ENCODE measurements around the gene RRN3. TPM values are rescaled to one million over a fixed set of nuclear protein-coding genes. Genes with fewer than 3 reads are reported as not detected.
"Not testable (repeated sequence)": the region's sequence is repeated elsewhere in the genome, so short reads cannot be mapped to it uniquely, and the experiment has no call there.

RRN3 gene
- total RNA-seq, 1 donor from 2014 or later = 34.1 TPM

- intact Hi-C loops (cut with micrococcal nuclease) = no loop called here
These were observed 40.2 kb downstream of the RRN3 start for GRCh38 chr16:15053904-15054303.

- intact Hi-C loops (cut with micrococcal nuclease) = no loop called here
These were observed 41.2 kb downstream of the RRN3 start for GRCh38 chr16:15052747-15053476.

DNA sequence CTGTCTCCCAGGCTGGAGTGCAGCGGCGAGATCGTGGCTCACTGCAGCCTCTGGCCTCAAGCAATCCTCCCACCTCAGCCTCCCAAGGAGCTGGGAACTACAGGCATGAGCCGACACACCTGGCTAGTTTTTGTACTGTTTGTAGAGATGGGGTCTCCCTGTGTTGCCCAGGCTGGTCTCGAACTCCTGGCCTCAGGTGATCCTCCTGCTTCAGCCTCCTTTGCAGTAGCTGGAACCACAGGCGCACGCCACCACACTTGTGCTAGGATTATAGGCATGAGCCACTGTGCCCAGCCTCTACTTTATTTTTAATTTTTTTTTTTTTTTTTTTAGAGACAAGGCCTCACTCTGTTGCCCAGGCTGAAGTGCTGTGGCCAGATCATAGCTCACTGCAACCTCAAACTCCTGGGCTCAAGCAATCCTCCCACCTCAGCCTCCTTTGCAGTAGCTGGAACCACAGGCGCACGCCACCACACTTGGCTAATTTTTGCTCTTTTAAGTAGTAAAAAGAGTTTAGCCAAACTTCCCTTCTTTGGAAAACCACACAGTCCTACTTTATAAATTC, 42.6 kb downstream of the RRN3 start:
- intact Hi-C loops (cut with micrococcal nuclease) = no loop called here

DNA sequence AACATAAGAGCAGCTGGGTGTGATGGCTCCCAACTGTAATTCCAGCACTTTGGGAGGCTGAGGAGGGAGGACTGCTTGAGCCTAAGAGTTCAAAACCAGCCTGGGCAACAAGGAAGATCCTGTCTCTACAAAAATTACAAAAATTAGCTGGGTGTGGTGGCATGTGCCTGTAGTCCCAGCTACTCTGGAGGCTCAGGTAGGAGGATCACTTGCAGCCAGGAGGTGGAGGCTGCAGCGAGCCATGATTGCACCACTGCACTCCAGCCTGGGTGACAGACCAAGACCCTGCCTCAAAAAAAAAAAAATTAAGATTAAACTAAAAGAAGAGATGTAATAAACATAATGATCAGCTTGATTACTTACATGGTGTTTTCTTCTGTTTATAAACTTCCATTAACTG, 43.6 kb downstream of the RRN3 start:
- intact Hi-C loops (cut with micrococcal nuclease) = not testable (repeated sequence)

- intact Hi-C loops (cut with micrococcal nuclease) = no loop called here
These were observed 44.4 kb downstream of the RRN3 start for GRCh38 chr16:15049581-15050180.

- intact Hi-C loops (cut with micrococcal nuclease) = no loop called here
These were observed 47.2 kb downstream of the RRN3 start for GRCh38 chr16:15046692-15047376.

DNA sequence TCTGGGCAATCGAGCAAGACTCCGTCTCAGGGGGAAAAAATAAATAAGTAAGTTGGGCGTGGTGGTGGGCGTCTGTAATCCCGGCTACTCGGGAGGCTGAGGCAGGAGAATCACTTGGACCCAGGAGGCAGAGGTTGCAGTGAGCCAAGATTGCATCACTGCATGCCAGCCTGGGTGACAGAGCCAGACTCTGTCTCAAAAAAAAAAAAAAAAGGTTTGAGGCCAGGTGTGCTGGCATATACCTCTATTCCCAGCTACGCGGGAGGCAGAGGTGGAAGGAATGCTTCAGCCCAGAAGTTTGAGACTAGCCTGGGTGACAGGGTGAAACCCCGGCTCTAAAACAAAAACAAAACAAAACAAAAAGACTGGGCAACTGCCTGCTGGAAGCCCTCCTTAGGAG, 48.8 kb downstream of the RRN3 start:
- intact Hi-C loops (cut with micrococcal nuclease) = not testable (repeated sequence)

GRCh38 chr16:15044286-15044685, 49.8 kb downstream of the RRN3 start:
- intact Hi-C loops (cut with micrococcal nuclease) = no loop called here

DNA sequence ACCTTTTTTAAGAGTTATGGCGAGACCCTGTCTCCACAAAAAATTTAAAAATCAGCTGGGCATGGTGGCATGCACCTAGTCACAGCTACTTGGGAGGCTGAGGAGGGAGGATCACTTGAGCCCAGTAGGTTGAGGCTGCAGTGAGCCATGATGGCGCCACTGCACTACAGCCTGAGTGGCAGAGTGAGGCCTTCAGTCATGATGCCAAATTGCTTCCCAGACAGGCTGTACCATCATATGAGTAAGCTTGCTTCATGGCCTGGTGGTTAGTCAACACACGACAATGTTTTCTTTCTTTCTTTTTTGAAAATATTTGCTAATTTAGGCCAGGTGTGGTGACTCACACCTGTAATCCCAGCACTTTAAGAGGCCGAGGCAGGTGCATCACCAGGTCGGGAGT, 50.7 kb downstream of the RRN3 start:
- intact Hi-C loops (cut with micrococcal nuclease) = no loop called here

DNA sequence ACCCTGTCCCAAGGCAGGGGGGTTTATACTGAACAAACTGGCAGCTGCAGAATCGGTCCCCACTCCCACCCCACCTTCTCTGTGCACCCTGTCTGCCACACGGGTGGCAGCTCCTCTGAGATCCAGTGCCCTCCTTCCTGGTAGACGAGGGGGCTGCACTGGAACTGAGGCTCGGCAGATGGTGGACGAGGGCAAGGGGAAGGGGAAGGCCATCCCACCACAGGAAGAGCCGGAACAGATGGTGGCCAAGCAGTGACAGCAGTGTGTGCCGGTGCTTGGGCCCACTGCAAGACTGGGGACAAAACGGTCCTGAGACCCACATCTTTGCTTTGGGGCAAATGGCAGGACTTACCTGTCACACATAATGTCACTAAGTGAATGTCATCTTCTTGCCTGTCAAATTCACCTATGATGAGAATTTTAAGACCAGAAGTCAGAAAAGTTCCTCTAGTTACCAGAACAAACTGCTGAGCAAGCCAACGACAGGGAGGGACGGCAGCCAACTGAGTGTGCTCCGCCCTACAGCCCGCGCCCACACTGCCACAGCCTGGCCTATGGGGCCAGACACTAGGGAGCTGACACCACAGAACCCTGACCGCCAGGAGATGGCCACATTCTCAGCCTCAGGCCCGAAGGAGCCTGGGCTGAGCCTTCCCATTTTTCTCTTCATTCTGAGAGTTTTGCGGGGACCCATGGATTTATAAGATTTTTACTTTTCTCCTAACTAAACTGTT, 52.6 kb downstream of the RRN3 start:
- intact Hi-C loops (cut with micrococcal nuclease) = no loop called here

DNA sequence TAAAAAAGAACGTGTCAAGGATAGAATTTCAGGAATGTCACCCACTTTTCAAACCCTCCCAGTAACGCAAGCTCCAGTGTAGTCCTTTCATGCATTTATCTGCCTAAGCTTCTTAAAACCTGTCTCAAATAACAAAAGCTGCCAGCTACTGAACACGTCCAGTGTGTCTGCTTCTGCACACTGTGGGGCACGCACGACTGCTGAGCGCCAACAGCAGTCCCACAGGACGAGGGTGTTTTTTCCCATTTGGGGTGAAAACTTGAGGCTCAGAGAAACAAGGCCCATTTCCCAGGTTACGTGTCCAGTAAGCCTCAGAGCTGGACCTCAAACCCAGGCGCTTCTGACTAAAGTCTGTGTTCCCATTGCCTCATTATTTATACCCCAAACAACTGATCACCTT, 55.4 kb downstream of the RRN3 start:
- intact Hi-C loops (cut with micrococcal nuclease) = no loop called here

- intact Hi-C loops (cut with micrococcal nuclease) = no loop called here
These were observed 56.3 kb downstream of the RRN3 start for GRCh38 chr16:15037745-15038144.

GRCh38 chr16:15037003-15037402, 57.1 kb downstream of the RRN3 start:
- intact Hi-C loops (cut with micrococcal nuclease) = no loop called here

DNA sequence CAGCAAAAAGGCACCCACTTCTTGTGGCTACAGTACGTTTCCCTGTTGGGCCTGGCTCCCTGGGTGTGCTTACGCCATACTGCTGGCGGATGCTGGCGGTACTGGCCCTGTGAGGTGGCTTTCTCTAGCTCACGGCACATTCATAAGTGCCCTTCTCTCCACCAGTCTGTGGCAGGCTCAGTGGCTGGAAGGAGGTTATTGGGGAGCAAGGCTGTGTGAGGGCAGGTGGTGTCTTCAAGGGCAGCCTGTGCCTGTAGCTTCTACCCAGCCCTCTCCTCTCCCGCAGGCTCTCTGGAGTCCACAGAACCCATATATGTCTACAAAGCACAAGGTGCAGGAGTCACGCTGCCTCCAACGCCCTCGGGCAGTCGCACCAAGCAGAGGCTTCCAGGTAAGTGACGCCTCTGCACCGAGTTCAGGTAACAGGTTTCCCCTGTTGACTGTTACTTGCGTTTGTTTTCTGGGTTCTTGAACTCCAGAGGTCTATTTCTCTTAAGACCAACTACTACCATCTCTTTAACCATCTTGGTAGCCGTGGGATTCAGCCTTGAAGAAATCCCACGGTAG, 58.8 kb downstream of the RRN3 start:
- intact Hi-C loops (cut with micrococcal nuclease) = no loop called here

- intact Hi-C loops (cut with micrococcal nuclease) = no loop called here
These were observed 59.6 kb downstream of the RRN3 start for GRCh38 chr16:15034266-15035162.

DNA sequence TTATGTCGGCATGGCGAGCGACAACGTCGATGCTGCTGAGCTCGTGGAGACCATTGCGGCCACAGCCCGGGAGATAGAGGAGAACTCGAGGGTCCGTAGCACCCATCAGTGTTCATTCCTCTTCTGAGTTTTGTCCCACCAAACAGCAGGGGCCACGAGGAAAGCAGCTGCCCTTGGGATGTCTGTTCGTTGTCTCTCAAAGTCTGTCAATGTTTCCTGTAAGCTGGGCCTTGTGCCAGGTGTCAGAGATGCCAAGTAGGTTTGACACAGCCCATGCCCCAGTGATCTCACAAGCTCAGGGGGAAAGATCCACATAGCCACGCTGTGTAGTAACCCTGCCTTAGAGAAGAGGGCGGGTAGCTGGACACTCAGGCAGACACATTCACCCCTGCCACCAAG, 60.8 kb downstream of the RRN3 start:
- intact Hi-C loops (cut with micrococcal nuclease) = no loop called here

DNA sequence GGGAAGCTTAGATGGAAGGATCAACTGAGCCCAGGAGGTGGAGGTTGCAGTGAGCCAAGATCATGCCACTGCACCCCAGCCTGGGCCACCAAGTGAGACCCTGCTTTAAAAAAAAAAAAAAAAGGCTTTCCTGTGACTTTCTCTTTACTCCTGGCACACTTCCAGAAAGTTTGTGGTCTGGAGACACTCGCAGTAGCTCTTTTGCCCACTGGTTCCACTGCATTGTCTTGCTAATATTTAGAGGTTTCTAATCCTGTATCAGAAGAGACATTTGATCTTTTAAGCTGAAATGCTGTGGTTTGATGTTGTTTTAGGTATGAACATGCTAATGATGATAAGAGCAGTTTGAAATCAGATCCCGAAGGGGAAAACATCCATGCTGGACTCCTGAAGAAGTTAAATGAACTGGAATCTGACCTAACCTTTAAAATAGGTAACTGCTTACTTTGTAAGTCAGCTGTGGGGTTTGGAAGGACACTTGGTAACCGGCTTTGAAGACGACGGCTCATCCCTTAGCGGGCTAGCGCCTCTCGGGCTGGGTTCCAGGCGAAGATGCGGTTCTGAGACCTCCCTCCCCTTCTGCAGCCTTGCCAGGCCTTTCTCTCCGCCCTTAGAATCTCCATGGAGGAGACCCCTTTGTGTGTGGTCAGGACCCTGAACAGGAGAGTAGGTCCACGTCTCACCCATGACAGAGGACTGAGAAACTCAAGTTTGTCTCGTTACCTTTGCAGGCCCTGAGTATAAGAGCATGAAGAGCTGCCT, 61.3 kb downstream of the RRN3 start:
- intact Hi-C loops (cut with micrococcal nuclease) = no loop called here

GRCh38 chr16:15031586-15031985, 62.5 kb downstream of the RRN3 start:
- intact Hi-C loops (cut with micrococcal nuclease) = no loop called here

DNA sequence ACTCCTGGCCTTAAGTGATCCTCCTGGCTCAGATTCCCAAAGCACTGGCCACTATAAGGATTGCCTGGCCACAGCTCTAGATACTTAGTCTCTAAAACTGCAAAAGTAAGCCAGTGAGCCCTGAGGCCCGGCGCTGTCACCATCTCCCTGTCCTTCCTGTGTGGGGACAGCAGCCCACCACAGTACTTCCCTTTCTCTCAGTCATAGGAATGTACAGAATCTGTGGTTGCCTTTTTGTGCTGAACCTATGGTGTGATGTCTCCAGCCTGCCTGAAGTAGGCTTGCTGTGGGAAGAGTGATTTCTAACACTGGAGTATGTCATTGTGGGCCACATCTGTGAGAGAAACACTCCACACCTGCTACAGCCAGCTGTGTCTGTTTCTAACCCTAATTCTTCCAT, 62.9 kb downstream of the RRN3 start:
- intact Hi-C loops (cut with micrococcal nuclease) = no loop called here

GRCh38 chr16:15029749-15030148, 64.3 kb downstream of the RRN3 start:
- intact Hi-C loops (cut with micrococcal nuclease) = not testable (repeated sequence)

All from T-helper 1 cell treated with Interleukin-12 subunit alpha and Interleukin-12 subunit beta and Interleukin-4 antibody, amounts not matched to agents 30 ng/mL and 1 ng/mL, for 36 hours (primary cell).